Suprapubic skin (tissue), 4 donors: ENCODE data around the gene PDIA3. TPM values are rescaled to one million over a fixed set of nuclear protein-coding genes. Genes with fewer than 3 reads are reported as not detected.

Experiments
- DNase-seq, 2 donors: peaks; one replicate each; pipeline ENCODE4 v3.0.0-alpha.2; 2019; ENCODE audit warnings: low spot score in 2 of 2
- H3K27ac ChIP-seq: fragments of 200-600 bp; sonication (generic); one replicate; pipeline ENCODE4 v1.5.1; 2019
- H3K27me3 ChIP-seq: fragments of 200-600 bp; sonication (generic); one replicate; pipeline ENCODE4 v1.5.1; 2019
- H3K36me3 ChIP-seq: fragments of 200-600 bp; sonication (generic); one replicate; pipeline ENCODE4 v1.5.1; 2019
- H3K4me1 ChIP-seq: fragments of 200-600 bp; sonication (generic); one replicate; pipeline ENCODE4 v1.5.1; 2019
- H3K4me3 ChIP-seq: fragments of 200-600 bp; sonication (generic); one replicate; pipeline ENCODE4 v1.5.1; 2019; ENCODE audit warnings: mild to moderate bottlenecking
- H3K9me3 ChIP-seq: fragments of 200-600 bp; sonication (generic); one replicate; pipeline ENCODE4 v1.5.1; 2019
- CTCF ChIP-seq, 2 donors: fragments of 200-600 bp in 1 of 2; fragments of 450-650 bp in 1 of 2; sonication (generic) in 1 of 2; IDR thresholded peaks; one replicate each; pipeline ENCODE4 v1.5.1; 2016 to 2019; ENCODE audit warnings: antibody characterized with exemption in 2 of 2, mild to moderate bottlenecking in 1 of 2, moderate library complexity in 1 of 2
- EP300 ChIP-seq: sonication (generic); formaldehyde crosslinking; IDR thresholded peaks from one replicate; pipeline ENCODE4 v1.6.1; 2017; ENCODE audit warnings: antibody characterized with exemption
- POLR2A ChIP-seq, 2 donors: fragments of 450-650 bp; IDR thresholded peaks; one replicate each; pipeline ENCODE4 v1.6.1; 2017; ENCODE audit warnings: antibody characterized with exemption in 2 of 2, mild to moderate bottlenecking in 2 of 2, moderate library complexity in 2 of 2
- POLR2AphosphoS5 ChIP-seq, 3 donors: sonication (generic); formaldehyde crosslinking; IDR thresholded peaks; one replicate each; pipeline ENCODE4 v1.6.1; 2017; ENCODE audit warnings: antibody characterized with exemption in 3 of 3
- WGBS: methylation state at CpG from one replicate; pipeline ENCODE4 v1.1.5; 2018; 5-methylcytosine and 5-hydroxymethylcytosine counted together
- total RNA-seq, 4 donors: library from RNA; depleted of rRNA; stranded (reverse); fragments of >200 nt; gene quantifications; one replicate each; pipeline ENCODE4 v1.1.0, GENCODE V29; 2016

The PDIA3 gene
- total RNA-seq, 4 donors from 2014 or later: 57.1 to 157 (median 100.0) TPM

GRCh38 chr15:43763819-43764446, 17.7 kb downstream of the PDIA3 start:
- H3K4me1 ChIP-seq: no peaks in the 10 kb centered on the region
- peaks cover 94% of the 10 kb centered on the region for H3K36me3 ChIP-seq

DNA sequence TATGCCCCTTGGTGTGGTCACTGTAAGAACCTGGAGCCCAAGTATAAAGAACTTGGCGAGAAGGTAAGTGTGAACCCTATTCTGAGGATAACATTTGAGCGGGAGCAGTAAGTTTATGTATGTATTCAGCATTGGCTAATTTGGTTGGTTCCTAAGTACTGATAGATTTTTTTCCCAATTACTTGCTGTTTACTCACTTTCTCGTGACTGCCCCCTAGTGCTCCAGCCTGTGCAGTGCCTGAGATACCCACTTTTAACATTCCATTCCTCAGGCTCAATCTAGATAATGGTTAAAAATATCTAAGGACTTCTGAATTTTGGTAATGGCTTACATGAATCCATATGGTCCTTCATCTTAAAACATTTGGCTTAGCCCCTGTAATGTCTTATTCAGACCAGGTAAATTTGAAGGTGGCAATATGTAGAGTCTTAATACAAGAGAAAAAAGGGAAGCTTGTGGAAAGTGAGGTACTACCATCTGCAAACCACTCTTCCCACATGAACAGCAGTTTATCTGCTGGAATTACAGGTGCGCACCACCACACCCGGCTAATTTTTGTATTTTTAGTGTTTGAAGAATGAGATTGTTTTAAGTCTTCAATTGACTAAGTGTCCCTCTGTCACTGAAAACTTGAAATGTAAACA, 23.5 kb downstream of the PDIA3 start:
- 68% methylated on average over 5 of the region's 5 CpGs for WGBS
- peak; percentile 16 to 77 for TF ChIP-seq CTCF (IDR thresholded peaks at IDR 0.05)
- TF ChIP-seq EP300: no peak
- Histone ChIP-seq H3K9me3 (no peaks in the 10 kb centered on the region), H3K36me3 (peaks cover 82% of the 10 kb centered on the region), H3K27ac (no peak overlapping the region), H3K4me3 (no peak overlapping the region), H3K27me3 (no peaks in the 10 kb centered on the region), H3K4me1 (peaks cover 16% of the 10 kb centered on the region)
- no peak for DNase-seq

More at GRCh38 chr15:43763819-43764446, 17.7 kb downstream of the PDIA3 start:
- 62% methylated on average over 2 of the region's 2 CpGs for WGBS
- Histone ChIP-seq H3K4me3 (no peak overlapping the region), H3K9me3 (no peaks in the 10 kb centered on the region), H3K27ac (no peak overlapping the region), H3K27me3 (no peaks in the 10 kb centered on the region)
- TF ChIP-seq EP300 (no peak), CTCF (IDR thresholded peaks at IDR 0.05) (no peak), POLR2A (IDR thresholded peaks at IDR 0.05) (no peak), POLR2AphosphoS5 (IDR thresholded peaks at IDR 0.05) (no peak)
- no peak for DNase-seq

- Histone ChIP-seq H3K27ac (no peak overlapping the region), H3K36me3 (peaks cover 61% of the 10 kb centered on the region)
- 23% methylated on average over 2 of the region's 2 CpGs for WGBS
These were observed 25.6 kb downstream of the PDIA3 start for GRCh38 chr15:43771816-43772215.

DNA sequence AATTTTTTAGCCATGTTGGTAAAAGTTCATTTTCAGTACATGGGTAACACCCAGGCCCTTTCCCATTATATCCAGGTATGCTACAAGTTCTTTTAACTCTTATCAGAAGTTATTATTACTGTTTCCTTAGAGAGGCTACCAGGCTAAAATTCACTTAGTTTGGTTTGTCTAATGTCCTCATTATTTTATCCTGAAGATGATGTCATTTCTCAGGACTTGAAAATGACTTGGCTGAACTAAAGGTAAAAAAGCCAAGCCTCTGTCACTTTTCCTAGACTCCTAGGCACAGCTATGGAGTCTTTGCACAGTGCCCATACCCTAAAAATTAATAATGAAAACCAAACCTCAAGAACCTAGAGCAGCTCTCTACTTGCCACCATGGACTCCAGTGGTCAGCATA, 26.4 kb downstream of the PDIA3 start:
- peaks cover 53% of the 10 kb centered on the region for H3K36me3 ChIP-seq
- no peak overlapping the region for H3K27ac ChIP-seq
- no peaks in the 10 kb centered on the region for H3K27me3 ChIP-seq
- H3K4me1 ChIP-seq: peaks cover 41% of the 10 kb centered on the region
- no peaks in the 10 kb centered on the region for H3K9me3 ChIP-seq
- no peak for TF ChIP-seq POLR2AphosphoS5 (IDR thresholded peaks at IDR 0.05)
- TF ChIP-seq EP300: no peak
- TF ChIP-seq POLR2A (IDR thresholded peaks at IDR 0.05): no peak
- TF ChIP-seq CTCF (IDR thresholded peaks at IDR 0.05): no peak
- no peak for DNase-seq
- no peak overlapping the region for H3K4me3 ChIP-seq

More at GRCh38 chr15:43771816-43772215, 25.6 kb downstream of the PDIA3 start:
- Histone ChIP-seq H3K27me3 (no peaks in the 10 kb centered on the region), H3K4me3 (no peak overlapping the region), H3K9me3 (no peaks in the 10 kb centered on the region), H3K4me1 (peaks cover 37% of the 10 kb centered on the region)
- no peak for TF ChIP-seq POLR2AphosphoS5 (IDR thresholded peaks at IDR 0.05)
- no peak for TF ChIP-seq POLR2A (IDR thresholded peaks at IDR 0.05)
- TF ChIP-seq EP300: no peak
- no peak for TF ChIP-seq CTCF (IDR thresholded peaks at IDR 0.05)
- DNase-seq: no peak

DNA sequence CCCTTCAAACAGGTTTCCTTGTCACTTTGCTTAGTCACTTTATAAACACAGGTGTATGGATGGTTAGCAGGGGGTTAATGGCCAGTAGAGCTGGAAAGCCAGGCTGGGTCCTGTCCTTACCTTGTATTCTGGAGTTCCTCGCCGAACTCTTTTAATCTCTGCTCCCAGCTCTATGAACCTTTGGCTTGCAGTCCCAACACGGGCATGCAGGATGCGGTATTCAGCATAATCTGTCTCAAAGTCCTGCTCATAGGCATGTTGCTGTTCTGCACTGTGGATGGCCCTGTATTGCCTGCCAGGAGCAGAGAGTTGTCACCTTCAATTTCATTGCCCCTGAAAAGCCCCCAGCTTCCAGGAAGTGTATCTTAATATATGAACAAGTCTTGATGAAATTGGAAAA, 27.8 kb downstream of the PDIA3 start:
- H3K27me3 ChIP-seq: no peaks in the 10 kb centered on the region
- H3K36me3 ChIP-seq: peaks cover 38% of the 10 kb centered on the region

More for the DNA sequence above, 27.8 kb downstream of the PDIA3 start:
- H3K4me3 ChIP-seq: no peak overlapping the region
- TF ChIP-seq POLR2A (IDR thresholded peaks at IDR 0.05) (no peak), POLR2AphosphoS5 (IDR thresholded peaks at IDR 0.05) (no peak), CTCF (IDR thresholded peaks at IDR 0.05) (no peak), EP300 (no peak)
- no peak overlapping the region for H3K27ac ChIP-seq
- WGBS: 80% methylated on average over 4 of the region's 4 CpGs
- no peaks in the 10 kb centered on the region for H3K9me3 ChIP-seq
- DNase-seq: no peak
- H3K4me1 ChIP-seq: peaks cover 46% of the 10 kb centered on the region
